HEK293T (cell line): ENCODE data around the gene ARHGAP5.

Experiments used
- CTCF ChIA-PET: fragments of 350-600 bp; formaldehyde crosslinking; extraction: SDS; loops from one replicate; lab custom pipeline; 2021; ENCODE audit warnings: antibody characterized with exemption, inconsistent platforms; lab: Yijun Ruan, JAX
- POLR2A ChIA-PET: fragments of 350-600 bp; formaldehyde crosslinking; extraction: SDS; loops from one replicate; lab custom pipeline; 2020; ENCODE audit warnings: antibody characterized with exemption, inconsistent platforms; lab: Yijun Ruan, JAX
- DNase-seq: peaks from one replicate; pipeline ENCODE4 v3.0.0; 2012; ENCODE audit warnings: mixed read lengths; ENCODE audit errors: extremely low spot score
- ARNT ChIP-seq: fragments of 450-650 bp; IDR thresholded peaks from 2 replicates; pipeline ENCODE4 v1.6.1; 2017; ENCODE audit warnings: mild to moderate bottlenecking
- BHLHE40 ChIP-seq: fragments of 450-650 bp; IDR thresholded peaks from 2 replicates; pipeline ENCODE4 v1.6.1; 2016; ENCODE audit warnings: mild to moderate bottlenecking, moderate library complexity, borderline replicate concordance
- CTBP1 ChIP-seq: fragments of 450-650 bp; IDR thresholded peaks from 2 replicates; pipeline ENCODE4 v1.6.1; 2016; ENCODE audit warnings: borderline replicate concordance
- ELF4 ChIP-seq: fragments of 450-650 bp; IDR thresholded peaks from 2 replicates; pipeline ENCODE4 v1.6.1; 2017; ENCODE audit warnings: antibody characterized with exemption
- FOXA1 ChIP-seq: fragments of 450-650 bp; IDR thresholded peaks from 2 replicates; pipeline ENCODE4 v1.6.1; 2016; ENCODE audit warnings: mild to moderate bottlenecking
- FOXK2 ChIP-seq: fragments of 450-650 bp; IDR thresholded peaks from 2 replicates; pipeline ENCODE4 v1.6.1; 2016; ENCODE audit warnings: mild to moderate bottlenecking
- FOXM1 ChIP-seq: fragments of 450-650 bp; IDR thresholded peaks from 2 replicates; pipeline ENCODE4 v1.6.1; 2017; ENCODE audit warnings: mild to moderate bottlenecking, borderline replicate concordance
- HDGF ChIP-seq: fragments of 450-650 bp; IDR thresholded peaks from 2 replicates; pipeline ENCODE4 v1.6.1; 2017; ENCODE audit warnings: antibody characterized with exemption, borderline replicate concordance
- L3MBTL2 ChIP-seq: fragments of 450-650 bp; conservative IDR thresholded peaks from 2 replicates; pipeline ENCODE4 v1.6.1; 2016; ENCODE audit warnings: mild to moderate bottlenecking
- LEF1 ChIP-seq: fragments of 450-650 bp; IDR thresholded peaks from 2 replicates; pipeline ENCODE4 v1.6.1; 2017; ENCODE audit warnings: mild to moderate bottlenecking, borderline replicate concordance
- NFRKB ChIP-seq: fragments of 450-650 bp; IDR thresholded peaks from 2 replicates; pipeline ENCODE4 v1.6.1; 2016; ENCODE audit warnings: mild to moderate bottlenecking, moderate library complexity
- PKNOX1 ChIP-seq: fragments of 450-650 bp; IDR thresholded peaks from 2 replicates; pipeline ENCODE4 v1.6.1; 2016
- SP1 ChIP-seq: fragments of 450-650 bp; IDR thresholded peaks from 2 replicates; pipeline ENCODE4 v1.6.1; 2017
- SUZ12 ChIP-seq: fragments of 450-650 bp; IDR thresholded peaks from 2 replicates; pipeline ENCODE4 v1.6.1; 2016; ENCODE audit warnings: mild to moderate bottlenecking
- TARDBP ChIP-seq: fragments of 450-650 bp; IDR thresholded peaks from 2 replicates; pipeline ENCODE4 v1.6.1; 2016
- ZNF384 ChIP-seq: fragments of 450-650 bp; IDR thresholded peaks from 2 replicates; pipeline ENCODE4 v1.6.1; 2016

Gene ARHGAP5

GRCh38 chr14:32044454-32044853 is 32.6 kb upstream of the ARHGAP5 start:
- no peak for DNase-seq
- ChIA-PET CTCF (no interaction called here), POLR2A (no interaction called here)
- TF ChIP-seq TARDBP (no peak), NFRKB (no peak), L3MBTL2 (no peak), ARNT (no peak), CTBP1 (no peak), ZNF384 (no peak), SP1 (no peak)

- POLR2A ChIA-PET = no interaction called here
- CTCF ChIA-PET = no interaction called here
- DNase-seq = no peak
- no peak for TF ChIP-seq ZNF384
- no peak for TF ChIP-seq ELF4
- TF ChIP-seq SP1 = no peak
- no peak for TF ChIP-seq ARNT
- TF ChIP-seq TARDBP = no peak
- no peak for TF ChIP-seq PKNOX1
- TF ChIP-seq L3MBTL2 = no peak
- no peak for TF ChIP-seq NFRKB
- TF ChIP-seq FOXM1 = no peak
- no peak for TF ChIP-seq SUZ12
- TF ChIP-seq FOXA1 = no peak
- TF ChIP-seq BHLHE40 = no peak
- no peak for TF ChIP-seq HDGF
- TF ChIP-seq FOXK2 = no peak
- TF ChIP-seq LEF1 = no peak
- no peak for TF ChIP-seq CTBP1
These were observed 29.3 kb upstream of the ARHGAP5 start for GRCh38 chr14:32047791-32048190.

- POLR2A ChIA-PET = no interaction called here
- no peak for TF ChIP-seq PKNOX1
- no peak for TF ChIP-seq SUZ12
- no peak for TF ChIP-seq HDGF
- TF ChIP-seq TARDBP = no peak
- no peak for TF ChIP-seq BHLHE40
- TF ChIP-seq FOXA1 = no peak
- TF ChIP-seq LEF1 = no peak
- no peak for TF ChIP-seq L3MBTL2
- no peak for TF ChIP-seq ZNF384
- no peak for TF ChIP-seq CTBP1
- TF ChIP-seq ELF4 = no peak
- no peak for TF ChIP-seq SP1
- TF ChIP-seq FOXK2 = no peak
- no peak for TF ChIP-seq FOXM1
- TF ChIP-seq ARNT = no peak
- no peak for TF ChIP-seq NFRKB
- no peak for DNase-seq
- CTCF ChIA-PET = no interaction called here
These were observed 27.6 kb upstream of the ARHGAP5 start for GRCh38 chr14:32049361-32050088.

GRCh38 chr14:32050878-32051277 is 26.2 kb upstream of the ARHGAP5 start:
- no peak for TF ChIP-seq ARNT
- no peak for TF ChIP-seq PKNOX1
- TF ChIP-seq NFRKB = no peak
- TF ChIP-seq FOXM1 = no peak
- no peak for TF ChIP-seq ELF4
- TF ChIP-seq ZNF384 = no peak
- TF ChIP-seq CTBP1 = no peak
- no peak for TF ChIP-seq BHLHE40
- no peak for TF ChIP-seq SUZ12
- no peak for TF ChIP-seq FOXK2
- TF ChIP-seq L3MBTL2 = no peak
- no peak for TF ChIP-seq HDGF
- no peak for TF ChIP-seq SP1
- TF ChIP-seq LEF1 = no peak
- no peak for TF ChIP-seq FOXA1
- no peak for TF ChIP-seq TARDBP
- ChIA-PET CTCF (no interaction called here), POLR2A (no interaction called here)
- DNase-seq = no peak

- POLR2A ChIA-PET = no interaction called here
- DNase-seq = no peak
- CTCF ChIA-PET = no interaction called here
- TF ChIP-seq FOXA1 = no peak
- no peak for TF ChIP-seq NFRKB
- no peak for TF ChIP-seq HDGF
- TF ChIP-seq CTBP1 = no peak
- TF ChIP-seq SP1 = no peak
- no peak for TF ChIP-seq ZNF384
- TF ChIP-seq ELF4 = no peak
- no peak for TF ChIP-seq BHLHE40
- no peak for TF ChIP-seq TARDBP
- no peak for TF ChIP-seq SUZ12
- TF ChIP-seq LEF1 = no peak
- no peak for TF ChIP-seq FOXM1
- TF ChIP-seq FOXK2 = no peak
- TF ChIP-seq PKNOX1 = no peak
These were observed 22.6 kb upstream of the ARHGAP5 start for GRCh38 chr14:32054536-32054935.
